Mesenchymal stem cell (in vitro differentiated cells and primary cell): ENCODE results near the gene SLC14A1.

Source experiments
- DNase-seq: peaks from one replicate; pipeline ENCODE4 v3.0.0-alpha.2; 2013
- H2AFZ ChIP-seq: one replicate; pipeline ENCODE4 v1.6.1; 2013; ENCODE audit warnings: low read depth, mild to moderate bottlenecking, control low read depth, inconsistent platforms, low read length, moderate library complexity
- H2AK5ac ChIP-seq: 2 replicates; pipeline ENCODE4 v1.6.1; 2013; ENCODE audit warnings: low read length, moderate library complexity, mild to moderate bottlenecking, inconsistent platforms; ENCODE audit not compliant: severe bottlenecking
- H2BK120ac ChIP-seq: one replicate; pipeline ENCODE4 v1.6.1; 2013; ENCODE audit warnings: low read depth, mild to moderate bottlenecking, inconsistent platforms, low read length, moderate library complexity
- H2BK12ac ChIP-seq, 2 experiments: one replicate each; pipeline ENCODE4 v1.6.1; 2013; ENCODE audit warnings: inconsistent platforms in 2 of 2, low read length in 2 of 2, mild to moderate bottlenecking in 2 of 2, moderate library complexity in 2 of 2, control low read depth in 1 of 2
- H2BK15ac ChIP-seq: one replicate; pipeline ENCODE4 v1.6.1; 2013; ENCODE audit warnings: mild to moderate bottlenecking, low read depth, inconsistent platforms; ENCODE audit not compliant: poor library complexity, severe bottlenecking
- H2BK5ac ChIP-seq: 2 replicates; pipeline ENCODE4 v1.6.1; 2013; ENCODE audit warnings: low read depth, mild to moderate bottlenecking, low read length, control low read depth, inconsistent platforms; ENCODE audit not compliant: poor library complexity, severe bottlenecking
- H3K14ac ChIP-seq, 2 experiments: one replicate each; pipeline ENCODE4 v1.6.1; 2013; ENCODE audit warnings: inconsistent platforms in 2 of 2, low read length in 2 of 2, control low read depth in 1 of 2, mild to moderate bottlenecking in 1 of 2, moderate library complexity in 1 of 2
- H3K18ac ChIP-seq, 2 experiments: one replicate each; pipeline ENCODE4 v1.6.1; 2013; ENCODE audit warnings: inconsistent platforms in 2 of 2, low read length in 2 of 2, control low read depth in 1 of 2, low read depth in 1 of 2, mild to moderate bottlenecking in 1 of 2
- H3K23ac ChIP-seq, 2 experiments: one replicate each; pipeline ENCODE4 v1.6.1; 2013; ENCODE audit warnings: inconsistent platforms in 2 of 2, low read length in 2 of 2, mild to moderate bottlenecking in 2 of 2, moderate library complexity in 2 of 2, control low read depth in 1 of 2
- H3K27ac ChIP-seq: 2 replicates; pipeline ENCODE4 v1.5.1; 2013; ENCODE audit warnings: mild to moderate bottlenecking, moderate library complexity, low read length, control low read depth, inconsistent platforms; ENCODE audit not compliant: poor library complexity, severe bottlenecking
- H3K27me3 ChIP-seq, 2 experiments: 2 replicates each; pipeline versions ENCODE4 v1.6.1 to v1.7.0; 2013; ENCODE audit warnings: low read length in 2 of 2, mild to moderate bottlenecking in 2 of 2, moderate library complexity in 2 of 2, control low read depth in 1 of 2, inconsistent platforms in 1 of 2; ENCODE audit not compliant: control insufficient read depth in 1 of 2, insufficient read depth in 1 of 2
- H3K36me3 ChIP-seq, 2 experiments: 2 replicates each; pipeline versions ENCODE4 v1.6.1 to v1.7.0; 2013; ENCODE audit warnings: low read length in 2 of 2, control low read depth in 1 of 2, inconsistent platforms in 1 of 2, low read depth in 1 of 2, mild to moderate bottlenecking in 1 of 2; ENCODE audit not compliant: insufficient read depth in 2 of 2, control insufficient read depth in 1 of 2
- H3K4ac ChIP-seq, 2 experiments: one replicate each; pipeline ENCODE4 v1.6.1; 2013; ENCODE audit warnings: inconsistent platforms in 2 of 2, low read length in 2 of 2, mild to moderate bottlenecking in 2 of 2, moderate library complexity in 2 of 2, control low read depth in 1 of 2, low read depth in 1 of 2
- H3K4me1 ChIP-seq: 2 replicates; pipeline ENCODE4 v1.6.1; 2013; ENCODE audit warnings: low read depth, low read length, control low read depth; ENCODE audit not compliant: control insufficient read depth, insufficient read depth
- H3K4me2 ChIP-seq: 2 replicates; pipeline ENCODE4 v1.6.1; 2013; ENCODE audit warnings: low read length, mild to moderate bottlenecking, inconsistent platforms; ENCODE audit not compliant: poor library complexity, severe bottlenecking
- H3K4me3 ChIP-seq, 2 experiments: 2 replicates each; pipeline versions ENCODE4 v1.5.1 to v1.7.0; 2013; ENCODE audit warnings: low read length in 2 of 2, mild to moderate bottlenecking in 2 of 2, control low read depth in 1 of 2, low read depth in 1 of 2; ENCODE audit not compliant: insufficient read depth in 1 of 2
- H3K79me1 ChIP-seq: replicated peaks from 2 replicates; pipeline ENCODE4 v1.6.1; 2013; ENCODE audit warnings: mild to moderate bottlenecking, control low read depth, low read length, inconsistent platforms; ENCODE audit not compliant: poor library complexity, severe bottlenecking
- H3K9ac ChIP-seq: 2 replicates; pipeline ENCODE4 v1.7.0; 2013; ENCODE audit warnings: mild to moderate bottlenecking, low read length, moderate library complexity
- H3K9me3 ChIP-seq: 2 replicates; pipeline ENCODE4 v1.7.0; 2013; ENCODE audit warnings: mild to moderate bottlenecking, low read length; ENCODE audit not compliant: control insufficient read depth
- H4K8ac ChIP-seq: one replicate; pipeline ENCODE4 v1.6.1; 2013; ENCODE audit warnings: inconsistent platforms, mild to moderate bottlenecking, low read length, moderate library complexity
- H4K91ac ChIP-seq: one replicate; pipeline ENCODE4 v1.6.1; 2013; ENCODE audit warnings: mild to moderate bottlenecking, low read length, inconsistent platforms
- WGBS: methylation state at CpG from one replicate; pipeline ENCODE4 v1.1.7; 2013; ENCODE audit warnings: mixed read lengths; 5-methylcytosine and 5-hydroxymethylcytosine counted together

Gene SLC14A1

GRCh38 chr18:45690975-45691815 lies 32.8 kb upstream of the SLC14A1 start:
- no peak overlapping the region for H4K8ac ChIP-seq
- H3K79me1 ChIP-seq: no peaks in the 10 kb centered on the region
- H3K9ac ChIP-seq: no peak overlapping the region
- peaks cover 19% of the 10 kb centered on the region for H3K4me1 ChIP-seq
- peak overlapping the region; percentile 76 for H2AFZ ChIP-seq
- no peak overlapping the region for H3K23ac ChIP-seq
- H3K9me3 ChIP-seq: peaks cover 3% of the 10 kb centered on the region
- no peak overlapping the region for H2BK12ac ChIP-seq
- H3K4ac ChIP-seq: no peak overlapping the region
- no peak overlapping the region for H3K4me2 ChIP-seq
- no peak overlapping the region for H3K27ac ChIP-seq
- no peak overlapping the region for H2BK5ac ChIP-seq
- WGBS: 16% methylated on average over 12 of the region's 12 CpGs
- no peak overlapping the region for H3K18ac ChIP-seq
- no peak overlapping the region for H2BK120ac ChIP-seq
- H3K4me3 ChIP-seq: peak overlapping the region in 1 of 2 experiments; percentile 57
- H2BK15ac ChIP-seq: no peak overlapping the region
- H4K91ac ChIP-seq: peak overlapping the region; percentile 23
- H3K36me3 ChIP-seq: no peaks in the 10 kb centered on the region
- H3K27me3 ChIP-seq: no peaks in the 10 kb centered on the region
- H2AK5ac ChIP-seq: no peak overlapping the region
- DNase-seq: peak; percentile 76
- H3K14ac ChIP-seq: no peak overlapping the region

GRCh38 chr18:45691816-45692179 lies 32.2 kb upstream of the SLC14A1 start:
- H2BK15ac ChIP-seq: no peak overlapping the region
- no peak overlapping the region for H3K4me2 ChIP-seq
- no peak overlapping the region for H3K4ac ChIP-seq
- H3K23ac ChIP-seq: no peak overlapping the region
- peak overlapping the region; percentile 24 for H3K9ac ChIP-seq
- H3K27ac ChIP-seq: no peak overlapping the region
- no peak overlapping the region for H2BK5ac ChIP-seq
- no peak overlapping the region for H3K18ac ChIP-seq
- H2AK5ac ChIP-seq: no peak overlapping the region
- H4K91ac ChIP-seq: peak overlapping the region; percentile 23
- 70% methylated on average over 7 of the region's 7 CpGs for WGBS
- H3K27me3 ChIP-seq: no peaks in the 10 kb centered on the region
- H3K9me3 ChIP-seq: peaks cover 3% of the 10 kb centered on the region
- no peak overlapping the region for H3K4me3 ChIP-seq
- H3K4me1 ChIP-seq: peaks cover 19% of the 10 kb centered on the region
- H2BK12ac ChIP-seq: peak overlapping the region in 1 of 2 experiments; percentile 8
- no peak overlapping the region for H2BK120ac ChIP-seq
- no peaks in the 10 kb centered on the region for H3K79me1 ChIP-seq
- no peak overlapping the region for H3K14ac ChIP-seq
- DNase-seq: no peak
- H4K8ac ChIP-seq: no peak overlapping the region
- no peaks in the 10 kb centered on the region for H3K36me3 ChIP-seq
- no peak overlapping the region for H2AFZ ChIP-seq

GRCh38 chr18:45702708-45703265 lies 21.2 kb upstream of the SLC14A1 start:
- Histone ChIP-seq H3K27ac (no peak overlapping the region), H3K4me2 (no peak overlapping the region), H2BK12ac (no peak overlapping the region), H3K18ac (no peak overlapping the region), H3K4ac (no peak overlapping the region), H4K8ac (no peak overlapping the region), H3K4me1 (no peaks in the 10 kb centered on the region), H4K91ac (no peak overlapping the region), H2AK5ac (no peak overlapping the region), H2BK120ac (no peak overlapping the region), H3K27me3 (no peaks in the 10 kb centered on the region), H3K23ac (no peak overlapping the region), H3K9ac (no peak overlapping the region), H3K36me3 (no peaks in the 10 kb centered on the region), H3K79me1 (no peaks in the 10 kb centered on the region), H3K4me3 (no peak overlapping the region), H2BK15ac (no peak overlapping the region), H3K9me3 (peaks cover 6% of the 10 kb centered on the region), H2AFZ (no peak overlapping the region), H2BK5ac (no peak overlapping the region), H3K14ac (no peak overlapping the region)
- no CpG with 5 or more reads among the region's 1 CpG for WGBS
- no peak for DNase-seq

GRCh38 chr18:45708831-45709230 lies 15.2 kb upstream of the SLC14A1 start:
- Histone ChIP-seq H4K91ac (no peak overlapping the region), H2BK5ac (no peak overlapping the region), H4K8ac (no peak overlapping the region), H3K27me3 (no peaks in the 10 kb centered on the region), H3K9ac (no peak overlapping the region), H3K4me2 (no peak overlapping the region), H3K79me1 (no peaks in the 10 kb centered on the region), H2AK5ac (no peak overlapping the region), H3K4ac (no peak overlapping the region), H2BK12ac (no peak overlapping the region), H2BK15ac (no peak overlapping the region), H3K14ac (no peak overlapping the region), H2BK120ac (no peak overlapping the region), H3K9me3 (peaks cover 16% of the 10 kb centered on the region), H3K23ac (no peak overlapping the region), H2AFZ (no peak overlapping the region), H3K18ac (no peak overlapping the region), H3K4me3 (no peak overlapping the region), H3K4me1 (no peaks in the 10 kb centered on the region), H3K27ac (no peak overlapping the region), H3K36me3 (no peaks in the 10 kb centered on the region)
- no peak for DNase-seq
- 86% methylated on average over 2 of the region's 4 CpGs for WGBS
